ENCODE measurements around the gene POU2AF2.

DNA sequence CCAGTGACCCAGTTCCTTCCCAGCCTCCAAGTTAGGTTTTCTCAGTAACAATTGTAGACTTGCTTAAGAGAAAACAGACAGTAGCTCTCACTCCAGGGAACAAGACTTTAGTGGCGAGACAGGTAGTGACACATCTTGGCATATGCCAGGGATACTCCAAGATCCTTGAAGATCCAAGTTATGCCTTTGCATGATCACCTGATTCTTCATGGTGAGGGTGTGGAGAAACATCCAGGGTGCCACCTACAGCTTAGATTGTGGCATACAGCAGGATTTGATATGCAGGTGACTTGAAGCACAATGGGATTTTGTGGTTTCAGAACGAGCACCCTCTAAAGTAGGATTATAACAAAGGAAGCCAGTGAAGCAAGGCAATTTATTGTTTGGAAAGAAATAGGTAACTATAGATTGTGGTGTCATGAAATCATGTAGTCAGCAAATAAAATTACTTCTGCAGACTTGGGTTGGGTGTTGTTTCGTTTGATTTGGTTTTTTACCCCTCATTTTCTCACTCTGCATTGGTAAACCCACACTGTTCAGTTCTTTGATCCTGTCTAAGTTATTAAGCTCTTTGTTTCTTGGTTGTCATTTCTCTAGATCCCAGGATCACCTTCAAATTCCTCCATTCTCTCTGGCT, 62.1 kb downstream of the POU2AF2 start:
- TF ChIP-seq, protein P1, sequence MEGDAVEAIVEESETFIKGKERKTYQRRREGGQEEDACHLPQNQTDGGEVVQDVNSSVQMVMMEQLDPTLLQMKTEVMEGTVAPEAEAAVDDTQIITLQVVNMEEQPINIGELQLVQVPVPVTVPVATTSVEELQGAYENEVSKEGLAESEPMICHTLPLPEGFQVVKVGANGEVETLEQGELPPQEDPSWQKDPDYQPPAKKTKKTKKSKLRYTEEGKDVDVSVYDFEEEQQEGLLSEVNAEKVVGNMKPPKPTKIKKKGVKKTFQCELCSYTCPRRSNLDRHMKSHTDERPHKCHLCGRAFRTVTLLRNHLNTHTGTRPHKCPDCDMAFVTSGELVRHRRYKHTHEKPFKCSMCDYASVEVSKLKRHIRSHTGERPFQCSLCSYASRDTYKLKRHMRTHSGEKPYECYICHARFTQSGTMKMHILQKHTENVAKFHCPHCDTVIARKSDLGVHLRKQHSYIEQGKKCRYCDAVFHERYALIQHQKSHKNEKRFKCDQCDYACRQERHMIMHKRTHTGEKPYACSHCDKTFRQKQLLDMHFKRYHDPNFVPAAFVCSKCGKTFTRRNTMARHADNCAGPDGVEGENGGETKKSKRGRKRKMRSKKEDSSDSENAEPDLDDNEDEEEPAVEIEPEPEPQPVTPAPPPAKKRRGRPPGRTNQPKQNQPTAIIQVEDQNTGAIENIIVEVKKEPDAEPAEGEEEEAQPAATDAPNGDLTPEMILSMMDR (conservative IDR thresholded peaks at IDR 0.05), result no peak
- no peak for TF ChIP-seq EZH2 (IDR thresholded peaks at IDR 0.05; ENCODE audit: low read depth)
